Ectodermal cell (in vitro differentiated cells): Measurements from ENCODE around the gene CELSR2.
"Not testable (repeated sequence)": the region's sequence is repeated elsewhere in the genome, so short reads cannot be mapped to it uniquely, and the experiment has no call there.

Experiments used
- H3K27ac ChIP-seq: 2 replicates; pipeline ENCODE4 v1.7.0; 2013; ENCODE audit warnings: mild to moderate bottlenecking, low read depth, low read length; ENCODE audit not compliant: insufficient read depth, poor library complexity, severe bottlenecking
- H3K27me3 ChIP-seq: 2 replicates; pipeline ENCODE4 v1.7.0; 2013; ENCODE audit warnings: mild to moderate bottlenecking, low read length; ENCODE audit not compliant: insufficient read depth, control insufficient read depth, poor library complexity, severe bottlenecking
- H3K36me3 ChIP-seq: one replicate; pipeline ENCODE4 v1.7.0; 2013; ENCODE audit warnings: low read length; ENCODE audit not compliant: control insufficient read depth, insufficient read depth
- H3K4me1 ChIP-seq: one replicate; pipeline ENCODE4 v1.7.0; 2013; ENCODE audit warnings: low read length; ENCODE audit not compliant: control insufficient read depth, insufficient read depth
- H3K4me3 ChIP-seq: 2 replicates; pipeline ENCODE4 v1.7.0; 2013; ENCODE audit warnings: low read depth, low read length, control low read depth; ENCODE audit not compliant: insufficient read depth
- H3K9me3 ChIP-seq: 2 replicates; pipeline ENCODE4 v1.7.0; 2013; ENCODE audit warnings: mild to moderate bottlenecking, low read length, moderate library complexity; ENCODE audit not compliant: control insufficient read depth
- WGBS, 2 experiments: methylation state at CpG; one replicate each; pipeline ENCODE4 v1.1.7; 2013; ENCODE audit warnings: missing lambda C conversion rate in 2 of 2; 5-methylcytosine and 5-hydroxymethylcytosine counted together

CELSR2 gene

DNA sequence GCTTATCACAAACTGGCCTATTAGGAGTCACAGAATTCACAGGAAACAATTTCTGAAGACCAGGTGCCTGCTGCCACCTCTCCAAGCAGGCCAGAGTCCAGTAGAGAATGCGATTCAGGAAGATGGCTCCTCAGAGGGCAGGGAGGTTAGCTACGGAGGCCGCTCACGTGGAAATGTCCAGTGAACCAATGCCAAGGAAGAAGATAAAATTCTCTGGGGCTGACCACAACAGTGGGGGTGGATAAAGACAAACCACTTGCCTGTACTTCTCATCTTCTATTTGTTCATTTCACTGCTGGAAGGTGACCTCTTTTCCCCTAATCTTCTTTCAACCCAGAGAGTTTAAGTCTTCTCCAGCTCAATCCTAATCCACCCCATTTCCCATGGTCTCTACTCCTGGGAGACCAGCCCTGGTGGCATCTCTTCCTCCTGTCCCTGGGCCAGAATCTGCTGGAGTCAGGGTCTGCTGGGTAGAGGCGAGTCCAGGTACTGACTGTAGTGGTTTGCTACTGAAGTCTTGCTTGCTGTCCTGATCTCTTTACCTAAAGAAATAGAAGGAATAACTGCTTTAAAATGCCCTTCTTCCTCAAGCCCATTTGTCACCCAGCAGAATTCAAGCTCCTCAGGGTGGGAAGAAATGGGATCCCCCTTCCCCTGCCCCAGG lies 30.4 kb downstream of the CELSR2 start:
- WGBS, 2 experiments, result 93 to 96% methylated on average over 5 of the region's 5 CpGs
- peaks cover 16% of the 10 kb centered on the region for H3K4me1 ChIP-seq
- no peaks in the 10 kb centered on the region for H3K9me3 ChIP-seq
- H3K27ac ChIP-seq, result no peak overlapping the region
- no peaks in the 10 kb centered on the region for H3K27me3 ChIP-seq
- H3K4me3 ChIP-seq, result no peak overlapping the region
- H3K36me3 ChIP-seq, result peaks cover 9% of the 10 kb centered on the region

DNA sequence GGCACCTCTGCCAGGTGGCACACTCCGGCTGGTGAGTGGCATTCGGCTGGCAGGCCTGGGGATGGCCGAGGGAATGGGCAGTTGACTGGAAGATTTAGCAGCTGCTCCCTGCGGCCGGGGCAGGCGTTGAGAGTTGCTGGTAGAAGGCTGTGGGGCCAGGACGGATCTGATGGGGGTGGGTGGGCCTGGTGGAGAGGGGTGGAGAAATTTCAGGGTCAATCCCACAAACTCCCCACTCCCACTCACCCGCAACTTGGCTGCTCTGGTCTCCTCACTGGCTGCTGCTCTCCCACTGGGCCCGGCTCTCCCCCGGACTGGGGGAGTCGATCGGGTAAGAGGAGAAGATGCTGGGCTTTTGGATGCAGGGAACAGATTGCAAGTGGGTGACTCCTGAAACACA lies 31.5 kb downstream of the CELSR2 start:
- H3K4me1 ChIP-seq, result peaks cover 10% of the 10 kb centered on the region
- no peaks in the 10 kb centered on the region for H3K9me3 ChIP-seq
- peaks cover 9% of the 10 kb centered on the region for H3K36me3 ChIP-seq
- H3K4me3 ChIP-seq, result no peak overlapping the region
- H3K27me3 ChIP-seq, result no peaks in the 10 kb centered on the region
- WGBS, 2 experiments, result 95 to 96% methylated on average over 11 to 12 of the region's 12 CpGs
- H3K27ac ChIP-seq, result no peak overlapping the region

DNA sequence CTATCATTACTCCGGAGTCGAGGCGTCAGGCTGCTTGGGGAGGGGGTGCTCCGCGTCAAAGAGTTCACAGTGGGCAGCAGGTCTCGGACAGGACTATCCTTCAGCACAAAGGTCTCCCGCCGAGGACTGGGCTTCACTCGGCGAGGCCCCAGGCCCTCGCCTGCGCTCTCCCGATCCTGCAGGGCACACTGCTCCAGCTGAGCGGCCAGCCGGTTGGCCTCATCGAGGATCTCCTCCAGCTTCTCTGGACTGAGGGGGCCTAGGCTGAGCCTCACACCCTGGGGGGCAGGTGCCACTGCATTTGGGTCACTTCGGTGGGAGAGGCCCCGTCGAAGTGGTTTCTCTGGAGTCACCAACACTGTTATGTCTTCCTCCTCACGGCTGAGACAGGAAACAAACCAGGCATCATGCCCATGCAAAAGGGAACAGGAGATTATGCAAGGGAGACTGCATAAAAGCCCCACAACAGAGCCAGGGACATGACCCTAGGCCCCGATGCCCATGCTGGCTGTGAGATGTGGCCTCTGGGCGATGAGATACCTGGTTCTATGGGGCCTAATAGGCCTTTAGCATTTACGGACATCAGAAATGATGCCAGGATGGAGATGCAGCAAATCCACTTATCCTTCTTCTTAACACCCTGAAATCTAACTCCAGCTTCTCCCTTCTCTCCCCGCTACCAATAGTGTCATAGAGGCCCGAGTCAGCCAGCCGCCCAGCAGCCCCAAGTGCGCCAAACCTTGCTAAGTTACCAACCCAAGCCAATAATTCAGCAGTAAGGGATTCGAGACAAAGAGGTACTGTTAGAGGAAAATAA lies 32.5 kb downstream of the CELSR2 start:
- Histone ChIP-seq H3K9me3 (no peaks in the 10 kb centered on the region), H3K36me3 (peaks cover 9% of the 10 kb centered on the region), H3K4me3 (peak overlapping the region; percentile 85), H3K4me1 (peaks cover 10% of the 10 kb centered on the region), H3K27me3 (no peaks in the 10 kb centered on the region), H3K27ac (no peak overlapping the region)
- WGBS, 2 experiments, result 61 to 65% methylated on average over 27 to 28 of the region's 28 CpGs

DNA sequence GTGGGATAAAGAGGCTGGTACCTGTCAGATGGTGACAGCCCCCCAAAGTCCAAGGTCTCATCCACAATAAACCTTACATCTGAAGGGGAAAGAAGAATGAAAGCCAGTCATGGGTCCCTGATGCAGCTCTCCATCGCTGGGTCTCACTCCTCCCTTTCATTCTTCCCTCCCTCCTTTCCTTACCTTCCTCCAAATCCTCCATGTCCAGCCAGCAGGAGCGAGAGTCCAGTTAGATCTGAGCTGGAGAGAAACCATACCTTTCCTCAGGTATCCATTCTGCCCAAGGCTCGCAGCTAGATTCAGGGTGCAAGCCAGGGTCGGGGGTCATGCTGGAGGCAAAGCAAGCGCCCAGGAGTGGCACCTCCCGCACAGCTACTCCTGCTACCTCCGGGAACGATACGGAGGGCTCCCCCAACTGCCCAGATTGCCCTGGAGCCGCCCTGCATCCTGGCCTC lies 33.2 kb downstream of the CELSR2 start:
- peak overlapping the region; percentile 85 for H3K4me3 ChIP-seq
- WGBS, 2 experiments, result 4 to 5% methylated on average over 10 of the region's 10 CpGs
- peaks cover 9% of the 10 kb centered on the region for H3K36me3 ChIP-seq
- peaks cover 7% of the 10 kb centered on the region for H3K4me1 ChIP-seq
- no peaks in the 10 kb centered on the region for H3K9me3 ChIP-seq
- no peak overlapping the region for H3K27ac ChIP-seq
- no peaks in the 10 kb centered on the region for H3K27me3 ChIP-seq

DNA sequence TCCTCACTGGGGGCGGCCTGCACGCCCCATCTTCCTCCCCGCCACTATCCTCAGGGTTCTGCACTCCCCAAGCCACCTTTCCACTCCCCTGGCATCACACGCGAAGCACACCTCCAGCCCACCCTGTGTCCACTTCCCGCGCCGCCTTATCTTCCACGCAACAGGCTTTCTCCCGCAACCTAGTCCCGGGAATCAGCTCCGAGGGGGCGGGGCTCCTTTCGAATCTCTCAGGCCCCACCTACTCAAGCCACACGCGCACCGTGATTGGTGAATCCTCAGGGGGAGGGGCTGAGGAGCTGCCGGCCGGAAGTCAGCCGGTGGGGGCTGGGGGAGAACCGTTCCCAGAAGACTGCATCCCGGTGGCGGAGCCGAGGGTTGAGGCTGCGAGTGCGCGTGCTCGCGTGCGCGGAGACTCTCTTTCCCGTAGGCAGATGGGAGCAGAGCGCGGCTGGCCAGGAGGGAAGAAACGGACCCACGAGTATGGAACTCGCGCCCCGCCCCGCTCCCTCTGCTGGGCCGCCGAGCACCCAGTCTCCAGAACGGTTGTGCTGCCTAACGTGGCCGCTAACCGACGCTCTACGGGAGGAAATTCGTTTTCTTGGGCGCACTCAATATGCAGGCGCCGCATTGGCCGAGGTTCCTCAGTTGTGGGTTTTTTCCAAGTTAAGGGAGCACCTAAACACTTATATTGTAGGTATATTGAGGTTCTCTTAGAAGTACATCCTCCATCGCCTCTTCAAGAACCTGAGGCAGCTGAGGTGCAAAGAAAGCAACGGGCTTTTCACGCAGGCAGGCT lies 33.8 kb downstream of the CELSR2 start, which contains the start of gene PSRC1:
Gene PSRC1 (minus strand): TSS at position 194 of the 796 bp plus-strand sequence.
- Histone ChIP-seq H3K4me3 (peak within 1 kb of the TSS; percentile 85), H3K4me1 (peaks cover 7% of the 10 kb centered on the region), H3K27ac (no peak within 1 kb of the TSS), H3K27me3 (no peaks in the 10 kb centered on the region), H3K9me3 (no peaks in the 10 kb centered on the region), H3K36me3 (peaks cover 9% of the 10 kb centered on the region)
- WGBS, 2 experiments, result 3% methylated on average over 56 of the region's 56 CpGs

DNA sequence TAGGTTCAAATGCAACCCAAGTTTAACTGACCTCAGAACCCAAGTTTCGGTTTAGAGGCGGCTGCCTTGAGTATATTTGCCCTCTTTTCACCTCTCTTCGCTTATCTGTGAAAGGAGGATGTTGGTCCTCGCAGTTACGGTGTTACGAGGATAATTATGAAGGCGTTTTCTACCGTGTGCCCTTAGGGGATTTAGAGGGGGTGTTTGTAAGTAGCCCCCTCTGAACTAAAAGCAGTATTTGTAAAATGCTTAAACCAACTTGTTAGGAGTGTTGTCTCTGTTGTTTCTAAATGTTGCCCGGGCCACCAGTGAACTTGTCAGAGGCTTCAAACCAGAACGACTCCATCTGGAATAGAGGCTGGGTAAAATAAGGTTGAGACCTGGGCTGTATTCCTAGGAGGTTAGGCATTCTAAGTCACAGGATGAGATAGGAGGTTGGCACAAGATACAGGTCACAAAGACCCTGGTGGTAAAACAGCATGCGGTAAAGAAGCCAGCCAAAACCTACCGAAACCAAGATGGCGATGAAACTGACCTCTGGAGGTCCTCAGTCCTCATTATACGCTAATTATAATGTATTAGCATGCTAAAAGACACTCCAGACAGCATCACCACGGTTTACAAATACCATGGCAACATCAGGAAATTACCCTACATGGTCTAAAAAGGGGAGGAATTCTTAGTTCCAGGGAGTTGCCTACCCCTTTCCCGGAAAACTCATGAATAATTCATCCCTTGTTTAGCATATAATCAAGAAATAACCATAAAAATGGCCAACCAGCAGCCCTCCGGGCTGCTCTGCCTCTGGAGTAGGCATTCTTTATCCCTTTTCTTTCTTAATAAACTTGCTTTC lies 34.6 kb downstream of the CELSR2 start:
- Histone ChIP-seq H3K27me3 (no peaks in the 10 kb centered on the region), H3K27ac (no peak overlapping the region), H3K4me3 (peak overlapping the region; percentile 85), H3K36me3 (peaks cover 6% of the 10 kb centered on the region), H3K9me3 (no peaks in the 10 kb centered on the region), H3K4me1 (peaks cover 7% of the 10 kb centered on the region)
- WGBS, 2 experiments, result 84 to 87% methylated on average over 17 of the region's 17 CpGs

DNA sequence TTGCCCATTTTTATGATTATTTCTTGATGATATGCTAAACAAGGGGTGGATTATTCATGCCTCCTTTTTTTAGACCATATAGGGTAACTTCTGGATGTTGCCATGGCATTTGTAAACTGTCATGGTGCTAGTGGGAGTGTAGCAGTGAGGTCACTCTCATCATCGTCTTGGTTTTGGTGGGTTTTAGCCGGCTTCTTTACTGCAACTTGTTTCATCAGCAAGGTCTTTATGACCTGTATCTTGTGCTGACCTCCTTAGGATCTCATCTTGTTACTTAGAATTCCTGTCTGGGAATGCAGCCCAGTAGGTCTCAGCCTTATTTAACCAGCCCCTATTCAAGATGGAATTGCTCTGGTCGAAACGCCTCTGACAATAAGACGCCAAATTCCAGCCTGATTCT lies 37.4 kb downstream of the CELSR2 start:
- not testable (repeated sequence) for H3K27ac ChIP-seq, H3K36me3 ChIP-seq, H3K27me3 ChIP-seq, H3K4me1 ChIP-seq, H3K9me3 ChIP-seq, H3K4me3 ChIP-seq
- WGBS, 2 experiments, result 87 to 91% methylated on average over 5 of the region's 5 CpGs

DNA sequence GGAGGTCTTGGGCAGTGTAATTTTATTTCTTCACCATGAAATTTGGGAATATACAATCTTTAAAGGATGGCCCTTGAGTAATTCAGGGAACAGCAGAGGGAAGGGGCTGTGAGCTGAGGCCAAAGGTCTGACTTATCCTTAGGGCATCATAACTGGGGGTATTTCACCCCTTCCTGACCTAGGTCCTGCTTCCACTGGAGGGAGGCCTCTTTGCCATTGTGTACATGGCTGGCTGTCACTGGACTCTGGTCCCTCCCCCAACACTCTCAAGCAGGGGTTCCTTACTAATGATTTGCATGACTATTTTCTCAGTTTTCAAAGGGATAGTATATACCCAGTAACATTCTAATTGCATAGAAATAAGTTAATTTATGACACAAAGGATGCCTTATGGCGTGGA lies 40.8 kb downstream of the CELSR2 start:
- no peaks in the 10 kb centered on the region for H3K27me3 ChIP-seq
- H3K4me1 ChIP-seq, result no peaks in the 10 kb centered on the region
- 93 to 98% methylated on average over 1 of the region's 1 CpG for WGBS, 2 experiments
- H3K4me3 ChIP-seq, result no peak overlapping the region
- no peaks in the 10 kb centered on the region for H3K9me3 ChIP-seq
- H3K36me3 ChIP-seq, result no peaks in the 10 kb centered on the region
- H3K27ac ChIP-seq, result no peak overlapping the region

DNA sequence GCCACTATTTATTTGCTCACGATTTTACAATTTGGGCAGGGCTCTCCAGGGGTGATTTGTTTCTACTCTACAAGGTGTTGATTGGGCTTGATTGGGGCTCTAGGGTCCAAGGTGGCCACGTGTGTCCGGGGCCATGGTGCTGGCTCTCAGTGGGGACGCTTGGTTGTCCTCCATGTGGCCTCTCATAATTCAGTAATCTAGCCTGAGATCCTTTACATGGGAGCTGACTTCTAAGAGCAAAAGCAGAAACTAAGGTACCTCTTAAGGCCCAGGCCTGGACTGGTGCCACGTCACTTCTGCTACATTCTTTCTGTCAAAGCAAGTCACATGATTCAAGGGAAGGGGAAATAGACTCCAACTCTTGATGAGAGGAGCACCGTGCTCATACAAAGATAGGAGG lies 41.7 kb downstream of the CELSR2 start:
- WGBS, 2 experiments, result 90 to 92% methylated on average over 6 of the region's 6 CpGs
- H3K9me3 ChIP-seq, result no peaks in the 10 kb centered on the region

More for the DNA sequence above, 41.7 kb downstream of the CELSR2 start:
- Histone ChIP-seq H3K27ac (no peak overlapping the region), H3K36me3 (no peaks in the 10 kb centered on the region), H3K4me3 (no peak overlapping the region), H3K27me3 (no peaks in the 10 kb centered on the region), H3K4me1 (no peaks in the 10 kb centered on the region)
